Ishikawa (cell line): Measurements from ENCODE around the gene NPTX2.

Experiments used
- EP300 ChIP-seq: IDR thresholded peaks from 2 replicates; pipeline ENCODE4 v1.6.1; 2012; ENCODE audit warnings: borderline replicate concordance
- REST ChIP-seq: IDR thresholded peaks from 2 replicates; pipeline ENCODE4 v1.6.1; 2012; ENCODE audit warnings: low read depth, mild to moderate bottlenecking
- TAF1 ChIP-seq: IDR thresholded peaks from 2 replicates; pipeline ENCODE4 v1.6.1; 2012; ENCODE audit warnings: low read depth, mild to moderate bottlenecking
- USF1 ChIP-seq: IDR thresholded peaks from 2 replicates; pipeline ENCODE4 v1.6.1; 2012

DNA sequence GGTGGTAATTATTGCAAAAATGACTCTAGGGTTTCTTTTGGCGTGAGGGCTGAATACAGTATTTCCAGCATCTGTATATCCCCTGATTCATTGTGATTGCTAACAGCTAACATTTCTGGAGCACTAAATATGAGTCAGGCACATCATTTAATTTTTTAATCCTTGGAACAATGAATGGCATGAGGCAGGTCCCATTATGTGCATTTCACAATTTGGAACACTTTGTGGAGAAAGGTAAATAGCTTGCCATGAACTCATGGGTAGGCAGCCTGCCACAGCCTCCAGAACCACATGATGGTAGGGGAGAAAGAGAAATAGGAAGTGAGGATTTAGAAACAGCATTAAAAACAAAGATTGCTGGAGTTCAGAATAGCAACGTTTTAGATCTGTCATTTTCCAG is 1.7 kb downstream of the NPTX2 start:
- TF ChIP-seq TAF1 (no peak), REST (no peak), EP300 (no peak), USF1 (no peak)
